HPDE6-E6E7 (cell line): ENCODE data around the gene USP10.

Experiments
- DNase-seq: peaks from one replicate; pipeline ENCODE4 v3.0.0; 2011; ENCODE audit warnings: missing footprints; ENCODE audit errors: extremely low spot score

USP10 gene

GRCh38 chr16:84774810-84775209, 75.0 kb downstream of the USP10 start:
- peak; percentile 41 for DNase-seq

- DNase-seq = no peak
Observed at GRCh38 chr16:84775262-84775810, 75.5 kb downstream of the USP10 start.

GRCh38 chr16:84777435-84777834, 77.6 kb downstream of the USP10 start:
- DNase-seq = no peak

- DNase-seq = no peak
Observed at GRCh38 chr16:84778720-84779119, 78.9 kb downstream of the USP10 start.

GRCh38 chr16:84780063-84780462, 80.3 kb downstream of the USP10 start:
- DNase-seq = no peak

DNA sequence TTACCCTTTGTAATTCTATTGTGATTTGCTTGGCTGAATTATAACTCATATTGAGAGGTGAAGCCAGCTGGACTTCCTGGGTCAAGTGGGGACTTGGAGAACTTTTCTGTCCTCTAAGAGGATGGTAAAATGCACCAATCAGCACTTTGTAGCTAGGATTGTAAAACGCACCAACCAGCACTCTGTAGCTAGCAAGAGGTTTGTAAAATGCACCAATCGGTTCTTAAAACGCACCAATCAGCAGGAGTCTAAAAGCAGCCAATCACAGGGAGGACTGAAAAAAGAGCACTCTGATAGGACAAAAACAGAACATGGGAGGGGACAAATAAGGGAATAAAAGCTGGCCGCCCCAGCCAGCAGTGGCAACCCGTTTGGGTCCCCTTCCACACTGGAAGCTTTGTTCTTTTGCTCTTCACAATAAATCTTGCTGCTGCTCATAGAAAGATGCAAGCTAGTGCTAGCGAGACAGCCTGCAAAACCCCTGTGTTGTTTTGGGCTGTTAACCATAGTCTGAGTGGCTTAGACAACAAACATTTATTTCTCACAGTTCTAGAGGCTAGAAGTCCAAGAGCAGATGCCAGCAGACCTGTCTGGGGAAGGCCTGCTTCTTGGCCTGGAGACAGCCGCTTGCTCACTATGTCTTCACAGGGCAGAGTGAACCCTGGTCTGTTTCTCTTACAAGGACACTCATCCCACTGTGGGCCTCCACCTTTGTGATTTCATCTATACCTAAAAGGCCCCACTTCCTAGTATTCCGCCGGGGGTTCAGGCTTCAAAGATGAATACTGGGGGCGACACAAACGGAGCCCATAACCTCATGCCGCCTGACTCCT, 81.0 kb downstream of the USP10 start:
- DNase-seq = no peak

DNA sequence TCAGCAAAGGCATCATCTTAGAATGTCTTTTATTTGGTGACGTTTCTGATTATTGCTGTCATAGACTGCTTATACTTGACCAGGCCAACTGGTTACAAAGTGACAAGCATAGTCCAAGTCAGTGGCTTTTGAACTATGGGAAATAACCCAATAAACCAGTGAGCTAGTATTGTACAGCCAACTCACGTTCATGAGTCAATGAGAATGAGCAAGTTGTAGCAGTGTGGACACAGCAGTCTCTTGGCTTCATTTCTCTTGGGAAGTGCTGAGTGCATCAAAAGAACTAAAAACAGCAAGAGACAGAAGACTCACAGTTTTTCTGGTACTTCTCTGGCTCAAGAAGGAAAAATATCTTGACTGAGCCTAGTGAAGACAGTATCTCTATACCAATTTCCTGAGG, 83.0 kb downstream of the USP10 start:
- no peak for DNase-seq

DNA sequence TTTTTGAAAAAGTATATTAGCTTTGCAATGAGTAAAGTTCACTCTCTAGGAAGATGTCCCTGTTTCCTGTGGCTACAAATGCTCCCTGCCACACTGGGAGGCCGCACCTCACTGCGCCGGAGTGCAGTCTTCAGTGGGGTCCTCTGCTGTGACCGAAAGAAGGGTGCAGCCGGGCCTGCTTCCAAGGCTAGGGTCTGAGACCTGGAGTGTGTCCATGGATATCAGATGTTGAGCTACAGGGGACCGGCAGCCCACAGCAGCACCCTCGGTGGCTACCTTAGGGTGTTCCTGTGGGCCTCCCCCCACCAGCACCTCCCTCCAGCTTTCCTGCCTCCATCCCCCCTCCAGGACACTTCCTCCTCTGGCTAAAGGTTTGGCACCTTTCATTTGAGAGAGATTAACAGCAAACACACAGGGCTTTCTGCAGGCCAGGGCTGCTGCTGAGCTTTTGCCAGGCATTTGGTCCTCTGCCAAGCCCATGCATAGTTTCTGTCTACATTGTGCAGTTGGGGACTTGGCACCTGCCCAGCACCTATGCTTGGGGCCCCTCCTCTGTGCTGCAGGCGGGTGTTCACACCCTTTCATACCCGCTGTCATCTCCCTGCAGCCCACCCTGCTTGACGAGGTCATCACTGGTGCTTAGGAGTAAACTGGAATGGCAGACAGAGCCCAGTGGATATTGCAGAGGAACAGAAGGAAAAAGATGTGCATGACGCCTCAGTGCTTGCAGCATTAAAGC, 86.2 kb downstream of the USP10 start:
- DNase-seq = no peak

GRCh38 chr16:84786605-84787262, 86.9 kb downstream of the USP10 start:
- DNase-seq = no peak

DNA sequence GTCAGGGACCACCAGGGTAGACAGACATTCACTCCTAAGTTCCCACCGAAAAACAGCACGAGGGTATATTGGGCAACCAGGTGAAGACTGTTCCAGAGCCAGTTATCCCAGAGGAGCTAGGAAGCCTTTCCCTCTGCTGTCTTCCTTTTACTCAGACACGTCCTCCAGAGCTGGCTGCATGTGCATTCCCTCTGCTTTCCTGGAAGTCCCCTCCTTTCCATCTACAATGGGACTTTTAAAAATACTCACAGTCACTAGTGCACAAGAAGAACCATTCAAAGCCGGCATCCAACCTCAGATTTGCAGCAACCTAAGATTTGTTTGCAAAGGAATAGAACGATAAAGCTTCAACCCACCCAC, 87.4 kb downstream of the USP10 start:
- no peak for DNase-seq

DNA sequence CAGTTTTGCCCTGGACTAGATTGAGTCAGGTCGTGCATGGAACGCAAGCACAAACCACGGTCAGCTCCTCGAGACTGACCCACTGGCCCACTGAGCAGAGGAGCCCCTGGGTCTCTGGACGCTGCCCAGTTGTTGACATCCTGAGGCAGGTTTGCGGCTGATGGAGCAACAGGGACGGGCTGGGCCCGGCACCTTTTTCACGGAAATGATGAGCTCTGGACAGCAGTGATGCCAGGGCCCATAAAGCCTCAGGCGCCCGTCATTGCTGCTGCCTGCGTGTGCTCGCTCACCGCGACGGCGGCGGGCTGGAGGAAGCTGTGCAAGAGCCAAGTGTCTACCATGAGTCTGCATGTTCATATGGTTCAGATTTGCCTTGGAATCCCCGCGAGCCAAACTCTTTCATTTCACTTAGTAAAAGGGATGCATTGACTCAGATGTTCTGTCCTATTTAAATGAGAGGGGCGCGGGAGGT, 89.2 kb downstream of the USP10 start:
- DNase-seq = no peak

DNA sequence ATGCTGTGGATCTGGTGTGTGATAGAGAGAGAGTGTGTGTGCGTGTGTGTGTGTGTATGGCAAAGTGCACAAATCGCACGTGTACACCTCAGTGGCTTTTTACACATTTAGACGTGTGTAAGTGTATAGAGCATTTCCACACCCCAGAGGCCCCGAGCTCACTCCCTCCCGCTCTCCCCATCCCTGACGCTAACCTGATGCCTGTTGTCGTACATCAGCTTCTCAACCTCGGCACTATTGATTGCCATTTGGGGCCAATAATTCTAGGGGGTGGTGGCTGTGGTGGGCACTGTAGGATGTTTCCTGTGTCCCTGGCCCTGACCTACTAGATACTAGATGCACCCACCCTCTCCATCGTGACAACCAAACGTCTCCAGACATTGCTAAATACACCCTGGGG, 89.6 kb downstream of the USP10 start:
- no peak for DNase-seq

GRCh38 chr16:84790301-84790700, 90.5 kb downstream of the USP10 start:
- no peak for DNase-seq

DNA sequence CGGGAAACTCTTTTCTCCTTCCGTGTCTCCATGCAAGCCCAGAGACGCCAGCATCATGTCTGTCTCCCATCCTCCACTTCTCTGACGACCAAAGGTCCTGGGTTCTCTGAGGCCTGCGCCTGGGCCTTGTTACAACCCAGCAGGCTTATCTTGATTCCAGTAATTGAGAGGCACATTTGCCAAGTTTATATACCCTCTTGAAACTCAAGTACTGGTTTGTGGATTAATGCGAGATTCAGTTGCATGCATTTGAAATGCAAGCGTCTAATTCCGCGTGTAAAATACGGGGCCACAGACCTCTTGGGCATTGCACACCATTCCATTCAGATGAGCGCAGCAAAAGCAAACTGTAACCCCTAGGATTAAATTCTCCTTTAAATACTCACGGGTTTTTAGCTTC, 91.3 kb downstream of the USP10 start:
- no peak for DNase-seq

DNA sequence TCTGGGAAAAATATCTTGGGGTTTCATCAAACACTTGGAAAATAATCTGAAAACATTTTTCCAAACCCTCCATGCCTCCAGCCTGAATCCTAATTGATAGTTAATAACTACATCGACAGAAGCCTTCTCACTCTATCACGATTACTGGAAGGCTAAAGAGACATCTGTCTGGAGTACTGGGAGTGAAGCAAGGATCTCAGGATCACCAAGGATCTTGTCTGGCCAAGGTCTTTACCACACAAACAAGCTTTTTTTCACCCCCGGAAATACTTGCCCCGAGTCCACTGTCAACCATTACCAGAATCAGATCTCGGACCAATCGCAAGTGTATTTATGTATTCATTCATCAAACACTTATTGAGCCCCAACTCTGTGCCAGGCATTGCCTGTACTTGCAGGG, 91.7 kb downstream of the USP10 start:
- no peak for DNase-seq

DNA sequence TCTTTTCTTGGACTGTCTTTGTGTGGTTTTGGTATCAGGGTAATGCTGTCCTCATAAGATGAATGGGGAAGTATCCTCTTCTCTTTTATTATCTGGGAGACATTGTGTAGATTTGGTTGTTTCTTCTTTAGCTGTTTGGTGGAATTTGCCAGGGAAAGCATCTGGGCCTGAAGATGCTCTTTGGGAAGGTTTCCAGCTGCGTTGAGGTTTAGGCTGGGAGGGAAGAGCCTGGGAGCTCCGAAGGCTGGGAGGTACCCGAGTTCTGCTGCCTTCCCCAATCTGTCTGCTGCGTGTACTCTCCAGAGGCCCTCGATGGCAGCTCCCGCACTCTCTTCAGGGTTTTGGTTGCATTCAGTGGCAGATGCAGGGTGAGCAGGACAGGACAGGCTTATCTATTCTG, 94.4 kb downstream of the USP10 start:
- DNase-seq = no peak

DNA sequence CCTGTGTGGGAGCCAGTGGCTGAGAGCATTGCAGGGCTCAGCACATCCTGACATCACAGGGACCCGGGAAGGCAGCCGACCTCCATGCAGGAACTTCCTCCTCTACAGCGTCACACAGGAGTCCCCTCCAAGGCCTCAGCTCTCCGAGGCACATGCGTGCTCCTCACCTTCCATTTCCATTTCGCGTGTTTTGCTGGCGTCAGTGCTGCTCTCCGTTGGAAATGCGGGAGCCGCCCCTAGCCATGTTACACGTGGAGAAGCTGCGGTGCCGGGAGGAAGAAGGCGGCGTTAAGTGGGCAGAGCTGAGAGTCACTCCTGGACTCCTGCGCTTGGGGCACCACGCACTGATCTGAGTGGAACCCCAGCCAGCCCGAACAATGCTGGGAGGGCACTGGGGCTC, 94.8 kb downstream of the USP10 start:
- DNase-seq = no peak

GRCh38 chr16:84795329-84796053, 95.7 kb downstream of the USP10 start:
- no peak for DNase-seq

DNA sequence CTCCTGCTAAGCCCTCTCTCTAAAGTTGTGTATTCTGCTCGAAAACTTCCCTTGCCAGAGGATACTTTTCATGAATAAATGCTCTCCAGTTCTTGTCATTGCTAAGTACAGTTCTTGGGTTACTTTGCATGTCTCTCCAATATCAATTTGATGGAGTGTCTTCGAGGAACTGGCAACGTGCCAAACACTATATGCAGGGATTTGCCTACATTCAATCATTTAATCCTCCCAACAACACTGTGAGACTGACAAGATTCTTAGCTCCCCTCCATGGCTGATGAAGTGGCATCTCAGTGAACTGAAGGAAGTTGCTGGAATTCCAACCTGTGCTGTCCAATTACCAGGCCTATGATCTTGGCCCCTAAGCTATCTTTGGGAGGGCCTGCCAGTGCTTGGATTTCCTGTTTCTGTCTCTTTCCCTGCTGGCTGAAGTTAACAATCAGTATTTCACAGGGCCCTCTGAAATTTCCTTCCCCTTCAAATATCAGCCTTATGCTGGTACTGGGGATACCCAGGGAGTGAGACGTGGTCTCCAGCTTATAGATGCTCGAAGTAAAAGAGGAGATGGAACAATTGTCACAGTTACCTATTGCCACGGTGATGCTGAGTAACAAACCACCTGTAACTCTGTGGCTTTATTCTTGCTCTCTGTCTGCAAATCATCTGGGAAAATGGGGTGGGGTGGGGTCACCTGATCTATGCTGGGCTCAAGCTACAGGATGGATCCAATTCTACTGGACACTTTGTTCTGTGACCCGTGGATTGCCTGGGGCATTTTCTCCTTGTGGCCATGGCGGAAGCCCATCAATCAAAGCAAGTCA, 100.6 kb downstream of the USP10 start:
- DNase-seq = no peak

- no peak for DNase-seq
Observed at GRCh38 chr16:84803146-84803545, 103.3 kb downstream of the USP10 start.

- DNase-seq = no peak
Observed at GRCh38 chr16:84804326-84804725, 104.5 kb downstream of the USP10 start.
